ENCODE results near the gene LDHAL6A. TPM values are rescaled to one million over a fixed set of nuclear protein-coding genes. Genes with fewer than 3 reads are reported as not detected.

Gene LDHAL6A
- total RNA-seq, 4 donors from 2014 or later: not detected

DNA sequence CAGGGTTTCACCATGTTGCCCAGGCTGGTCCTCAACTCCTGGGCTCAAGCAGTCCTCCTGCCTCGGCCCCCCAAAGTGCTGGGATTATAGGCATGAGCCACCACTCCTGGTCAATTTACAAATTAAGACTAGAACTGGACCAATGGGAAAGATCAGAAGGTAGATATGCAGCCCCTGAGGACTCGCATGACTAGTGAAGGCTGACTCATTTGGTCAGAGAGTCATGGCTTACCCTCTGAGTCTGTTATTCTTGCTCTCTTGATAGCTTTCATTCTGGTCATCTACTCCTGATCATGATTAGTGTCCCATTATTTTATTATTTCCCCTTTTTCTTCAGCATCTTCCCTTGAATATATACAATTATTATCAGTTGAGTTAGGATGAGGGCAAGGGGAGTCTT is 2.7 kb upstream of the LDHAL6A start:
- DNase-seq: no peak
- Histone ChIP-seq H3K4me1 (no peaks in the 10 kb centered on the region), H3K36me3 (no peaks in the 10 kb centered on the region), H3K27ac (no peak overlapping the region), H3K9me3 (no peaks in the 10 kb centered on the region), H3K4me3 (no peak overlapping the region), H3K27me3 (peaks cover 0 to 26% (median 0%) of the 10 kb centered on the region in 4 donors)
- TF ChIP-seq, protein P1, sequence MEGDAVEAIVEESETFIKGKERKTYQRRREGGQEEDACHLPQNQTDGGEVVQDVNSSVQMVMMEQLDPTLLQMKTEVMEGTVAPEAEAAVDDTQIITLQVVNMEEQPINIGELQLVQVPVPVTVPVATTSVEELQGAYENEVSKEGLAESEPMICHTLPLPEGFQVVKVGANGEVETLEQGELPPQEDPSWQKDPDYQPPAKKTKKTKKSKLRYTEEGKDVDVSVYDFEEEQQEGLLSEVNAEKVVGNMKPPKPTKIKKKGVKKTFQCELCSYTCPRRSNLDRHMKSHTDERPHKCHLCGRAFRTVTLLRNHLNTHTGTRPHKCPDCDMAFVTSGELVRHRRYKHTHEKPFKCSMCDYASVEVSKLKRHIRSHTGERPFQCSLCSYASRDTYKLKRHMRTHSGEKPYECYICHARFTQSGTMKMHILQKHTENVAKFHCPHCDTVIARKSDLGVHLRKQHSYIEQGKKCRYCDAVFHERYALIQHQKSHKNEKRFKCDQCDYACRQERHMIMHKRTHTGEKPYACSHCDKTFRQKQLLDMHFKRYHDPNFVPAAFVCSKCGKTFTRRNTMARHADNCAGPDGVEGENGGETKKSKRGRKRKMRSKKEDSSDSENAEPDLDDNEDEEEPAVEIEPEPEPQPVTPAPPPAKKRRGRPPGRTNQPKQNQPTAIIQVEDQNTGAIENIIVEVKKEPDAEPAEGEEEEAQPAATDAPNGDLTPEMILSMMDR (IDR thresholded peaks at IDR 0.05): no peak
- no peak for TF ChIP-seq POLR2A (IDR thresholded peaks at IDR 0.05)
- 54 to 83% methylated on average over 2 of the region's 2 CpGs for WGBS, 2 donors
- intact Hi-C loops (cut with DNase I): no loop called here

GRCh38 chr11:18457450-18457849 is 1.8 kb downstream of the LDHAL6A start:
- no peaks in the 10 kb centered on the region for H3K4me1 ChIP-seq
- no peaks in the 10 kb centered on the region for H3K9me3 ChIP-seq
- TF ChIP-seq POLR2A (IDR thresholded peaks at IDR 0.05): no peak
- TF ChIP-seq, protein P1 (IDR thresholded peaks at IDR 0.05): no peak
- DNase-seq: no peak
- no peak overlapping the region for H3K27ac ChIP-seq
- H3K36me3 ChIP-seq: no peaks in the 10 kb centered on the region
- WGBS, 2 donors: 18 to 45% methylated on average over 3 of the region's 3 CpGs
- intact Hi-C loops (cut with DNase I): no loop called here
- peaks cover 0 to 26% (median 0%) of the 10 kb centered on the region in 4 donors for H3K27me3 ChIP-seq
- H3K4me3 ChIP-seq: no peak overlapping the region

DNA sequence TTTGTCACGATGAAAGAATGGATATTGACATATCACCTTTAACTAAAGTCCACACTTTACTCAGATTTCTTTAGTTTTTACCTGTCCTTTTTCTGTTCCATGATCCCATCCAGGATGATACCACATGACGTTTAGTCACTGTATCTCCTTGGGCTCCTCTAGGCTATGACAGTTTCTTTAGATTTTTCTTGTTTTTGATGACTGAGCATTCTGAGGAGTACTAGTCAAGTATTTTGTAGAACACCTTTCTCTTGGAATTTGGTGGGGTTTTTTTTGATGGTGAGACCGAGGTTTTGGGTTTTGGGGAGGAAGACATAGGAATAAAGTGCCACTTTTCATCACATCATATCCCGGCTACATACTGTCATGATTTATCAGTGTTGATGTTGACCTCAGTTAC is 4.0 kb downstream of the LDHAL6A start:
- Histone ChIP-seq H3K36me3 (no peaks in the 10 kb centered on the region), H3K27ac (no peak overlapping the region), H3K4me1 (no peaks in the 10 kb centered on the region), H3K27me3 (peaks cover 0 to 24% (median 0%) of the 10 kb centered on the region in 4 donors), H3K9me3 (no peaks in the 10 kb centered on the region), H3K4me3 (no peak overlapping the region)
- DNase-seq: no peak
- WGBS, 2 donors: 85 to 88% methylated on average over 4 of the region's 4 CpGs
- intact Hi-C loops (cut with DNase I): no loop called here
- TF ChIP-seq, protein P1 (IDR thresholded peaks at IDR 0.05): no peak
- no peak for TF ChIP-seq POLR2A (IDR thresholded peaks at IDR 0.05)

GRCh38 chr11:18461909-18462308 is 6.3 kb downstream of the LDHAL6A start:
- DNase-seq: no peak
- TF ChIP-seq POLR2A (IDR thresholded peaks at IDR 0.05): no peak
- TF ChIP-seq, protein P1 (IDR thresholded peaks at IDR 0.05): no peak
- Histone ChIP-seq H3K9me3 (no peaks in the 10 kb centered on the region), H3K36me3 (no peaks in the 10 kb centered on the region), H3K4me1 (no peaks in the 10 kb centered on the region), H3K27me3 (peaks cover 0 to 8% (median 0%) of the 10 kb centered on the region in 4 donors), H3K27ac (no peak overlapping the region), H3K4me3 (no peak overlapping the region)
- WGBS, 2 donors: 93 to 99% methylated on average over 6 of the region's 6 CpGs
- intact Hi-C loops (cut with DNase I): no loop called here

GRCh38 chr11:18463439-18463838 is 7.8 kb downstream of the LDHAL6A start:
- intact Hi-C loops (cut with DNase I): no loop called here
- Histone ChIP-seq H3K9me3 (no peaks in the 10 kb centered on the region), H3K4me1 (no peaks in the 10 kb centered on the region), H3K27me3 (peaks cover 0 to 8% (median 0%) of the 10 kb centered on the region in 4 donors), H3K4me3 (no peak overlapping the region), H3K36me3 (no peaks in the 10 kb centered on the region), H3K27ac (no peak overlapping the region)
- no peak for DNase-seq
- 71 to 73% methylated on average over 1 of the region's 1 CpG for WGBS, 2 donors
- no peak for TF ChIP-seq POLR2A (IDR thresholded peaks at IDR 0.05)
- TF ChIP-seq, protein P1 (IDR thresholded peaks at IDR 0.05): no peak
